Stimulated activated naive CD4-positive, alpha-beta T cell (primary cell): ENCODE results near the gene EVX1.

Experiments
- DNase-seq, 6 experiments: peaks; one replicate each; lab custom pipeline; 2025; lab: John Stamatoyannopoulos, UW

Gene EVX1

GRCh38 chr7:27235387-27236311, 7.0 kb upstream of the EVX1 start:
- DNase-seq = no peak

GRCh38 chr7:27237735-27238334, 4.8 kb upstream of the EVX1 start:
- DNase-seq = no peak

- DNase-seq = no peak
Measured at GRCh38 chr7:27238979-27239386, 3.6 kb upstream of the EVX1 start.

- DNase-seq = peak in 1 of 6 experiments; percentile 11
Measured at GRCh38 chr7:27239387-27240014, 3.1 kb upstream of the EVX1 start.

- no peak for DNase-seq
Measured at GRCh38 chr7:27240015-27240731, 2.4 kb upstream of the EVX1 start.

- DNase-seq = no peak
Measured at GRCh38 chr7:27241189-27242056, 1.2 kb upstream of the EVX1 start.

GRCh38 chr7:27242154-27242553, 448 bp upstream of the EVX1 start:
- DNase-seq = no peak

- DNase-seq = no peak
Measured at GRCh38 chr7:27243340-27244163, 950 bp downstream of the EVX1 start.

GRCh38 chr7:27244488-27245123, 2.0 kb downstream of the EVX1 start:
- no peak for DNase-seq

GRCh38 chr7:27245124-27245797, 2.7 kb downstream of the EVX1 start:
- no peak for DNase-seq

GRCh38 chr7:27245798-27246691, 3.4 kb downstream of the EVX1 start:
- DNase-seq = no peak

- DNase-seq = no peak
Measured at GRCh38 chr7:27247000-27247399, 4.4 kb downstream of the EVX1 start.

- DNase-seq = no peak
Measured at GRCh38 chr7:27247452-27248426, 5.1 kb downstream of the EVX1 start.

GRCh38 chr7:27248427-27248806, 5.8 kb downstream of the EVX1 start:
- no peak for DNase-seq

GRCh38 chr7:27248911-27249723, 6.5 kb downstream of the EVX1 start:
- no peak for DNase-seq
